CD4-positive, alpha-beta T cell treated with Interleukin-6 for 4 hours (primary cell): Measurements from ENCODE around the gene IFNGR2.
"Not testable (repeated sequence)": the region's sequence is repeated elsewhere in the genome, so short reads cannot be mapped to it uniquely, and the experiment has no call there.

Source experiments
- DNase-seq: peaks from one replicate; pipeline ENCODE4 v3.0.0-alpha.2; 2020; ENCODE audit warnings: mixed read lengths

Gene IFNGR2

GRCh38 chr21:33378081-33378480, 25.1 kb upstream of the IFNGR2 start:
- DNase-seq, result no peak

- DNase-seq, result peak; percentile 13
Measured at GRCh38 chr21:33379934-33380333, 23.3 kb upstream of the IFNGR2 start.

DNA sequence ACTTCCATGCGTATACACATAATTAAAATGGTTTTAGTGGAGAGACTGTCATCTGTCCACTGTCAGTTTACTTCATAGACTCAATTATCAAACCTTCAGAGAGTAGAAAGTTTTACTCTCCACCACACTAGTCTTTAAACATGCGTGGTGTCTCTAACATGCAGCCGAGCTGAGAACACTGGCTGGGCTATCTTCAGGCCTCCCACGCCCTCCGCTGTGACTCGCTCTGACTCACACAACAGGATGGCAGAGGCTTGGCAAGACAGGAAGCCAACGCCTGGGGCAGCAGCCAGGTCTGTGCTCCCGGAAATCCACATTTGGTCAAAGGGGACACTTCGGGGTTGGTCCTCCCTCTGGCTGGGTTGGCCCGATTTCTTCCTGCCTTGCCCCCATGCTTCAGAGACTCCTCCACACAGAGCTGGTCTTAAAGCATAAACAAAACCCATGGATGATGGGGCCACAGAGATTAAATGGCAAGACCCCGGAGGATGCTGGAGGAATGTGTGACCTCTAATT, 22.7 kb upstream of the IFNGR2 start:
- peak; percentile 91 for DNase-seq

DNA sequence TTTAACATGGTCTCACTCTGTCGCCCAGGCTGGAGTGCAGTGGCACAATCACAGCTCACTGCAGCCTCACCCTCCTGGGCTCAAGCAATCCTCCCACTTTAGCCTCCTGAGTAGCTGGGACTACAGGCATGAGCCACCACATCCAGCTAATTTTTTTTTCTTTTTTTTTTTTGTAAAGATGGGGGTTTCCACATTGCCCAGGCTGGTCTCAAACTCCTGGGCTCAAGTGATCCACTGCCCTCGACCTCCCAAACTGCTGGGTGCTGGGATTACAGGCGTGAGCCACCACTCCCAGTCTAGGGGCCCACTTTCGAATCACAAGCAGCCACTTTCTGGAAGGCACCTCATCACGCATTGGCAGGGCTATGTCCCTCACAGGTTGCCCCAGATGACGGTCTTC, 21.8 kb upstream of the IFNGR2 start:
- not testable (repeated sequence) for DNase-seq

DNA sequence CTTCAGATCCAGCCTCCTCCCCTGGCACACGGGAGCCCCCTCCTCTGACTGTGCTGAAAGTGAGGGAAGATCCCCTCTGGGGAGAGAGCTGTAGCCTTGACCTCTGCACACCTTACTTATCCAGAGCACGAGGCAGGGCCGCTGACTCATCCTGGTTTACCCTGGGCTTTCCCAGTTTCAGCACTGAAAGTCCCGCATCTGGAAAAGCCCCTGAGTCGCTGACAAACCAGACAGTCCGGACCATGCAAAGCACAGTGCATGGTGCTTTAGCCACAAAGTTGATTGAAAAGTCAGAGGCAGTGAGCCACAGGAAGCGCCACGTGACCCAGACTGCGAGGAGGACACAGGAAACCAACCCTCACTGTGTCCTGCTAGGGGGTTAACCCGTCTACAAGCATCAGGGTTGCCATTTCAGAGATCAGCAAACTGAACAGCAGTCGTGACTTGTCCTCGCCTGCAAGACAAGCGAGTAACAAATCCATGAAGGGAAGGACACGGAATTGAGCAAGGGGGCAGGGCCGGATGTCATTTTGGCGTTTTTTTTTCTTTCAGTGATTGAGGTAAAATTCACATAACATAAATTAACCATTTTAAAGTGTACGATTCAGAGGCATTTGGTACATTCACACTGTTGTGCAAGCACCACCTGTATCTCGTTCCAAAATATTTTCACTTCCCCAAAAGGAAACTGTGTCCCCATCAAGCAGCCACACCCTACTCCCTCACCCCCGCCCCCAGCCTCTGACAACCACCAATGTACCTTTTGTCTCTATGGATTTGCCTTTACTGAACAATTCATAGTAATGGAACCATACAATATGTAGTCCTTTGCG, 19.9 kb upstream of the IFNGR2 start:
- DNase-seq, result peak; percentile 66

DNA sequence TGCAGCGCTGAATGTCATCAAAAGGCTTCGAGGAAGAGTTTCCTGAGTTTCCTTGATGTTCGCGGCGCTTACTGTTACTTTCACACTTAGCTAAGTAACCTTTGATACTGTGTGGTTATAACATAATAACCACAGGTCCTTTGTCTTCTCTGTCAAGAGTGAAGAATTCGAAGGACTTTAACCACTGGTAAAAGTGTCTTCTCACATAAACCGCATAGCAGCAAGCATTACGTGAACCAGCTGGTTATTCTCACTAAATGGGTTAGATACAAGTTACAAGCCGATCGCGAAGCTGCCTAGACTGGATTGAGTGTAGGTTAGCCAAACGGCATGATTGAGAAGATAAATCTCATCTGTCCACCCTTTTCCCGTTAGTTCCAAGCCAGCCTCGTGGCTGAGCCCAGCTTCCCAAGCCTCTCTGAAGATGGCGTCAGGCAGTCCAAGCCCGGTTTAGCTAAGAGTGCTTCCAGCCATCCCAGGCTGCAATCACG, 18.3 kb upstream of the IFNGR2 start:
- peak; percentile 58 for DNase-seq

DNA sequence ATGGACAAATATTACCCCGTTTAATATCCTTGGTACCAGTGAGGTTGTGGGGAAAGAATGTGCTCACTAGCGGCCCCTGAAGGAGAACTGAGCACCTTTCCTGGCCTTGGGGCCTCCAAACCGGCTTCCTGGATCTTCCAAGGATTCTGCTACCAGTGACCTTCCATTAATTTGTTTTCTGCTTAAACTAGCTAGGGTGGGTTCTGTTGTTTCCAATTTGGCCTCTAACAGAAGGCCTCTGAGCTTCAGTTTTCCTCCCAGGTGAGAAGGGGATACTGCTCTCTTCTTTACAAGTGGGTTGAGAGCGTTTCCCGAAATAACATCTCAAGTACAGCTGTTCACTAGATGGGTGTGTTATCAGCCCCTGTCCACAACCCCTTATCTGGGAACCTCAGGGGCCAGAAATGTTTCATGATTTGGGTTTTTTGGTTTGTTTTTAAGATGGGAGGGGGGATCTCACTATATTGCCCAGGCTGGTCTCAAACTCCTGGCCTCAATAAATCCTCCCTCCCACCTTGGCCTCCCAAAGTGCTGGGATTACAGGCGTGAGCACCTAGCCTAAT, 16.9 kb upstream of the IFNGR2 start:
- DNase-seq, result no peak

GRCh38 chr21:33387294-33387693, 15.9 kb upstream of the IFNGR2 start:
- no peak for DNase-seq

DNA sequence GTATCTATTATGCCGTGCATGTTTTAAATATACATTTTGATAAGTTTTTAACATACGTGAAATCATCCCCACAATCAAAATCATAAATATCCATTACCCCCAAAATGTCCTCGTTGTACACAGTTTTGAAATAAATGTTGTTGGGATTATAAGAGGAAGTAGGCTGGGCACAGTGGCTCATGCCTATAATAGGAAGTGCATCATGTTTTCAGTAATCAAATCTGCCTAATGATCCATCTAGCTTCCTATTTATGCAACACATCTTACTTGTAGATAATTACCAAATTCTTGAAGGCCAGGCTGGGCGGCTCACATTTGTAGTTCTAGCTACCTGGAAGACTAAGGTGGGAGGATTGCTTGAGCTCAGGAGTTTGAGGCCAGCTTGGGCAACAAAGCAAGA, 15.0 kb upstream of the IFNGR2 start:
- DNase-seq, result no peak

GRCh38 chr21:33390479-33390878, 12.7 kb upstream of the IFNGR2 start:
- DNase-seq, result no peak

DNA sequence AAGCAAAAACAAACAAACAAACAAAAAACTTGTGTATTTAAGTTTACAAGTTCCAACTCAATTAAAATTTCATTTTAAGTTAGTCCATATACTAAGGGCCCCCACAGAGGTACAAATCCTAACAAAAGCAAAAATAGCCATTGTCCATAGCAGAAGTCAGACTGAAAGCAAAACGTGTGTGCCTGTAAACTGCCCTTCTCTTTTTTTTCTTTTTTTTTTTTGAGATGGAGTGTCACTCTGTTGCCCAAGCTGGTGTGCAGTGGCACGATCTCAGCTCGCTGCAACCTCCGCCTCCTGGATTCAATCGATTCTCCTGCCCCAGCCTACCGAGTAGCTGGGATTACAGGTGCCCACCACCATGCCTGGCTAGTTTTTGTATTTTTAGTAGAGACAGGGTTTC, 11.6 kb upstream of the IFNGR2 start:
- no peak for DNase-seq

DNA sequence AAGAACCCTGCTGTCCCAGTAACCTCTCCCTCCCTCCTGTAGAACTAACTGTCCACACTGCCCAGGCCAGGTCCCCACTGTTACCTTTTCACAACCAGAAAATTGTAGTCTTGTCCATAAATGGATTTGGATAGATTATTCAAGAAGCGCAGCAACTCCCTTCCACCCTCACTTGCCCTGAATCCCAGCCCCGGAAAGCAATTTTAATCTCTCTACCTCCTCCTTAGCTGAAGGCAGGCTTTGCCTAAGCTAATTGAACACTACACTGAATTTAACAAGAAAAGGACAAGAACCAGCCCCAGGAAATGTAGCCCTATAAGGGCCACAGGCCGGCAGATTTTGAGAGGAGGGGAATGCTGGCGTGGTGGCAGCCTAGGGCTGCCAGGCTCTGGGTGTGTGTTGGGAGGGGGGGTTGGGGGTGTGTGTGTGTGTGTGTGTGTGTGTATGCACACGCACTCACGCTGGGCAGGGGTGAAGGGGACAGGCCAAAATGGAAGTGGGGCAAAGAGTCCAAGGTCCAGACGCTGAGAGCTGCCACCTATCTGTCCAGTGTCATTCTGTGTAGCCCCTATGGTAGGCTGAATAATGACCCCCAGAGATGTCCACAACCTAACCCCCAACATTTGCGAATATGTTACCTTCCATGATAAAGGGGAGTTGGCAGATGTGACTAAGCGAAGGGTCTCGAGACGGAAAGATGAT, 10.8 kb upstream of the IFNGR2 start:
- no peak for DNase-seq

DNA sequence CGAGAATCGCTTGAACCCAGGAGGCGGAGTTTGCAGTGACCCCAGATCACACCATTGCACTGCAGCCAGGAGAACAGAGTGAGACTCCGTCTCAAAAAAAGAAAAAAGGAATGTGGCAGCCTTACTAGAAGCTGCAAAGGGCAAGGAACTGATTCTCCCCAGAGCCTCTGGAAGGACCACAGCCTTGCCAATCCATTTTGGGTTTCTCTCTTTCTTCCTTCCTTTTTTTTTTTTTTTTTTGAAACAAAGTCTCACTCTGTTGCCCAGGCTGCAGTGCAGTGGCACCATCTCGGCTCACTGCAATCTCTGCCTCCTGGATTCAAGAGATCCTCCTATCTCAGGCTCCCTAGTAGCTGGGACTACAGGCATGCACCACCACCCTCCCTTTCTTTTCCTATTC, 9.9 kb upstream of the IFNGR2 start:
- DNase-seq, result no peak

DNA sequence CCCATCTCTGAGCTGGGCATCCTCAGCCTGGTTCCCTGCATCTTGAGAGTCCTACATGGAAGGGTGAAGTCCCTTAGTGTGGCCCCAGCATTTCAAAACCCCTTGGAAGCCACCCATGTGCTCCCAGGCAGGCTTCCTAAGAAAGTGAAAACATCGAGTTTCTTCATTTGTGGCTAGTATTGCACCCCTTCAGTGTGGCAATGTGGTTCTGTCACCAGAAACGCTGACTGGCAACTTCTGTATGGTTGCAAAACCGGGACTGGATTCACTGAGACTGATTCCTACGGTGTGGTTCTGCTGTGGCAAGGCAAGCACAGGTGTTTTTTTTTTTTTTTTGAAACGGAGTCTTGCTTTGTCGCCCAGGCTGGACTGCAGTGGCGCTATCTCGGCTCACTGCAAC, 9.0 kb upstream of the IFNGR2 start:
- DNase-seq, result no peak

GRCh38 chr21:33395891-33396331, 7.3 kb upstream of the IFNGR2 start:
- no peak for DNase-seq

GRCh38 chr21:33396436-33396835, 6.8 kb upstream of the IFNGR2 start:
- no peak for DNase-seq

DNA sequence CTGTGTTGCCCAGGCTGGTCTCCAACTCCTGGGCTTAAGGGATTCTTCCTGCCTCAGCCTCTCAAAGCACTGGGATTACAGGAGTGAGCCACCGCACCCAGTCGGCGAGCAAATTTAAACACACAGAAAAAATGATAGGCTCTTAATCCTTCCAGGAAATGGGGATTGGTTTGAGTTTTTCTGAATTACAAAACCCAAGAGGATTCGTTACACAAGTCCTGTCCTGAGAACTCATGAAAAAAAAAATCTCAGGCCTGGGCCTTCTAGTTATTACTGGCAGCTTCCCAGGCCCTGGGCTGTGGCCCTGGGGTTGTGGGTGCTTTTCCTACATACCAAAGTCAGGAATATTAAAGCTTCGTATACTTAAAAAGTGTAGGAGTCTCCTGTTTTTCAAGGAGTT, 6.3 kb upstream of the IFNGR2 start:
- DNase-seq, result no peak

DNA sequence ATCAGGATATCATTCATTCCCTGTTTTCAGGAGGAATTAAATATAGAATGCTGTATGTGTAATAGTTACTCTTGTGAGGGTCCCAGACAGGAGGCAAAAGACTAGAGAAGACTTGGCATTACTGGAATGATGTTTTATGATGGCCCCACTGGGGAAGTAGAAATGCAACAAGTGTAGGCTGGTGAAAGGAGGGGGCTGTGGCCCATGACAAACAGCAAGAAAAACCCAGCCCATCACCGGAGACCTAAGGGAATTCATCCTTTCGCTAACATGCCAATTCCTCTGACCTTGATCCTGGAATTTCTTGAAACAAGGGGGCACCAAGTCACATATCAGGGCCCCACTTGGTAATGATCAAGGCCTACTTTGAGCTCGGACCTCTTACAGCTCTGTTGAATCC, 5.5 kb upstream of the IFNGR2 start:
- no peak for DNase-seq

DNA sequence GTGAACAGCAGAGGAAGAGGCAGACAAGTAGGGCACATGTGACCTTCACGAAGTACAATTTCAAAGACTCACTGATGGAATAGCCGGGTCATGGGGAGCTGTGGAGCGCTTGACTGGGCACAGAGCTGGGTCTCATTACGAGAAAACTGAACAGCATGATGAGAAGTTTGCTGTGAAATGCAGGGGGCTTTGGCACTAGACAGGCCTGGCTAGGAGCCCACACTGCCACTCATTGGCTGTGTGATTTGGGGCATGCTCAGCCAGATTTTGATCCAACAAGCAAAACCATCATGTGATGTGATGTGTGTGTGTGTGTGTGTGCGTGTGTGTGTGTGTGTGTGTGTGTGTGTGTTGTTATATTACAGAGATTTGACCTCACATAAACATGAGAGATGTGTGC, 4.9 kb upstream of the IFNGR2 start:
- DNase-seq, result no peak

- no peak for DNase-seq
Measured at GRCh38 chr21:33401630-33401992, 1.6 kb upstream of the IFNGR2 start.

- peak; percentile 37 for DNase-seq
Measured at GRCh38 chr21:33402001-33402979, 923 bp upstream of the IFNGR2 start.

DNA sequence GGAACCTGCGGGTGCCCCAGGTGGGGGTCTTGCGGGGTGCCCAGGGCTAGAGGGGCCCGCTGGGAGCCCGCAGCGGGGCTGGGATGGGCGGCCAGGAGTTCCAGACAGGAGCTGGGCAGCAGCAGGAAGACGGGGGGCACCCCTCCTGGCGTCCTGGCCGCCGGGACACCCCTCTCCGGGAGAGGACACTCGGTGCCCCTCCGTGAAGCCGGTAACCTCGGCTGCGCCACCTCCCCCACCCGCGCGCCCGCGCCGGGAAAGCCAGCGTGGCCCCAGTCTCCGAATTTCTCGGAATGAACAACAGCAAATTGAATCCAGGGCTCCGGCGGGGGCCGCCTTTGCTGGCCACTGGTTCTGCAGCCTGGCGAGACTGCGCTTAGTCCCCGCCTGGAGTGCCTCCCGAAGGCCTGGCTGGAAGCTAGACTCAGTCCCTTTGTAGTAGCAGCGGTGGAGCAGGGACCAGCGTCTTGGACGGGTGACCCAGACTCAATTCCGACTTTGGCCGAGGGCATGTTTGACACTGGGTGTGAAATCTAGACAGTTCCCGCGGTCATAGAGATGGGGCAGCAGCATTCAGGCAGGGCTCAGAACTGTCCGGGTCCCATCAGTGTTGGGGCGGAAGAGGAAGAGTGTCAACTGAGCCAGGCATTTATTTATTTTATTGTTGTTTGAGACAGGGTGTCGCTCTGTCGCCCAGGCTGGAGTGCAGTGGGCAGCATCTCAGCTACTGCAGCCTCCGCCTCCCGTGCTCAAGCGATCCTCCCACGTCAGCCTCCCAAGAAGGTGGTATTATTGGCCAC, 773 bp downstream of the IFNGR2 start:
- DNase-seq, result peak; percentile 36
